SK-N-MC (cell line): ENCODE results near the gene OTUB1.
"Not testable (repeated sequence)": the region's sequence is repeated elsewhere in the genome, so short reads cannot be mapped to it uniquely, and the experiment has no call there.

Experiments
- DNase-seq: peaks from one replicate; pipeline ENCODE4 v3.0.0-alpha.2; 2011; ENCODE audit warnings: low read depth, low spot score
- H3K27ac ChIP-seq: fragments of 200-600 bp; sonication (generic); 2 replicates; pipeline ENCODE4 v1.5.1; 2016; ENCODE audit warnings: mixed run types
- H3K36me3 ChIP-seq: fragments of 200-600 bp; sonication (generic); 2 replicates; pipeline ENCODE4 v1.6.1; 2017; ENCODE audit warnings: antibody characterized with exemption, low read length, mixed read lengths; ENCODE audit not compliant: insufficient read depth
- H3K4me3 ChIP-seq: fragments of 200-600 bp; sonication (generic); 2 replicates; pipeline ENCODE4 v1.5.1; 2016
- H3K9ac ChIP-seq: fragments of 200-600 bp; sonication (generic); 2 replicates; pipeline ENCODE4 v1.8.0; 2017; ENCODE audit warnings: mixed run types, mixed read lengths; ENCODE audit not compliant: insufficient read length
- H3K9me3 ChIP-seq: fragments of 200-600 bp; sonication (generic); 2 replicates; pipeline ENCODE4 v1.6.1; 2017; ENCODE audit warnings: low read depth, mild to moderate bottlenecking, antibody characterized with exemption, low read length, moderate library complexity, mixed read lengths
- EZH2 ChIP-seq: fragments of 200-600 bp; sonication (generic); IDR thresholded peaks from one replicate; pipeline ENCODE4 v1.6.1; 2017; ENCODE audit warnings: antibody characterized with exemption
- FOXP2 ChIP-seq: optimal IDR thresholded peaks from 2 replicates; pipeline ENCODE3; 2011; ENCODE audit warnings: mild to moderate bottlenecking, moderate library complexity; ENCODE audit not compliant: insufficient read depth; ENCODE audit errors: extremely low read length, control extremely low read depth
- POLR2AphosphoS5 ChIP-seq: IDR thresholded peaks from 2 replicates; pipeline ENCODE4 v1.6.1; 2012; ENCODE audit warnings: mild to moderate bottlenecking, low read depth, low read length, borderline replicate concordance

Gene OTUB1

DNA sequence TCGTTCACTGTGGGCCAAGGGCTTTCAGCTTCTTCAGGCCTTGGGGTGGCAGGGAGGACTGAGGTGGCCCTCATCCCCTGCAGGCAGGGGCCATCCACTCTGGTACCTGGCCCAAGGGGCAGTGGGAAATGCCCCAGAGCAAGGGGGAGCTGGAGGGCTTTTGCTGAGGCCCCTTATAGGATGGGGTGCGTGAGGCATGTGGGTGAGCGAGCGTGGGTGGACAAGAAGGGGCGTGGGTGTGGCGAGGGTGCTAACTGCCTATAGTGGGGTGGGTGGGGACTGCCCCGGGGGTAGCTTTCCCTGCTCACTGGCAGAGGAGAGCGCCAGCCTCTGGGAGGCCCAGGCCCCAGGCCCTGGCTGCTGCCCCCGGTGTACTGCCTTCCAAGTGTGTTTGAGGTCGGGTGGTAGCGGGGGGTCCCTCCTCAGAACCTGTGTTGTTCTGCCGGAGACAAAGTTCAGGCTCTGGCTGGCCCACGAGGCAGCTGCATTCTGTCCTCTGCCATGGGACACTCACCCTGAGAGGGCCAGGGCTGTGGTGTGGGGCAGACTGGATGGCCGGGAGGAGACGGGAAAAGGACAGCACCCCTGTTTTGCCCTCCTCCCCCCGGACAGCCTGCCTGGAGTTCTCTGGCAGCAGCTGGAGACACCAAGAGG is 52.9 kb downstream of the OTUB1 start:
- no peaks in the 10 kb centered on the region for H3K9me3 ChIP-seq
- no peak overlapping the region for H3K27ac ChIP-seq
- TF ChIP-seq EZH2 (no peak), POLR2AphosphoS5 (no peak), FOXP2 (no peak)
- no peak overlapping the region for H3K9ac ChIP-seq
- no peaks in the 10 kb centered on the region for H3K36me3 ChIP-seq
- no peak overlapping the region for H3K4me3 ChIP-seq
- DNase-seq = no peak

GRCh38 chr11:64040684-64041322 is 54.6 kb downstream of the OTUB1 start:
- H3K9ac ChIP-seq = no peak overlapping the region
- TF ChIP-seq EZH2 (no peak), FOXP2 (no peak), POLR2AphosphoS5 (no peak)
- H3K4me3 ChIP-seq = no peak overlapping the region
- DNase-seq = no peak
- no peaks in the 10 kb centered on the region for H3K9me3 ChIP-seq
- H3K36me3 ChIP-seq = no peaks in the 10 kb centered on the region
- H3K27ac ChIP-seq = peak overlapping the region; percentile 42; the same call in 1 of the 2 replicates

GRCh38 chr11:64041846-64042245 is 55.6 kb downstream of the OTUB1 start:
- H3K9ac ChIP-seq = no peak overlapping the region
- no peak overlapping the region for H3K4me3 ChIP-seq
- TF ChIP-seq POLR2AphosphoS5 (no peak), FOXP2 (no peak), EZH2 (no peak)
- no peak overlapping the region for H3K27ac ChIP-seq
- H3K9me3 ChIP-seq = no peaks in the 10 kb centered on the region
- no peak for DNase-seq
- no peaks in the 10 kb centered on the region for H3K36me3 ChIP-seq

DNA sequence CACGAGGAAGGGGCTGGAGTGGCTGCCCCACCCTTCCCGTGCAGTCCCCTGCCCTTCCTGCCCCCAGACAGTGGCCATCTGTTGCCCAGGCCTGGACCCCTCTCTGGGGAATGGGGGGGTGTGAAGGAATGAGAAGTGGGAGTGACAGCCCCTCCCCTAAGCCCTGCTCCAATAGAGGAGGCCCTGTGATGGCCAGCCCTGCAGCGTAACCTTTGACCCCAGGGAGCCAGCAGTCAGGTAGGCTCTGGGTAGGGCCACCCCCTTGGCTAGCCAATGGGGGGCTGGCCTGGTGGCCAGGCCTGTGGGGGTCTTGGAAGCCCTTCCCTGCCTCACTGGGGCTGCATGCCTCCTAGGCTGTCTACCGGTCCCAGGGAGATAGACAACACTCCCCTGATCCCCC is 56.1 kb downstream of the OTUB1 start:
- Histone ChIP-seq H3K9ac (no peak overlapping the region), H3K36me3 (no peaks in the 10 kb centered on the region), H3K4me3 (no peak overlapping the region), H3K27ac (no peak overlapping the region), H3K9me3 (no peaks in the 10 kb centered on the region)
- no peak for TF ChIP-seq EZH2
- no peak for TF ChIP-seq FOXP2
- no peak for TF ChIP-seq POLR2AphosphoS5
- no peak for DNase-seq

GRCh38 chr11:64043545-64043944 is 57.3 kb downstream of the OTUB1 start:
- no peak overlapping the region for H3K4me3 ChIP-seq
- H3K9ac ChIP-seq = no peak overlapping the region
- H3K9me3 ChIP-seq = no peaks in the 10 kb centered on the region
- H3K27ac ChIP-seq = no peak overlapping the region
- no peak for DNase-seq
- no peaks in the 10 kb centered on the region for H3K36me3 ChIP-seq
- TF ChIP-seq POLR2AphosphoS5 (no peak), EZH2 (no peak), FOXP2 (no peak)

DNA sequence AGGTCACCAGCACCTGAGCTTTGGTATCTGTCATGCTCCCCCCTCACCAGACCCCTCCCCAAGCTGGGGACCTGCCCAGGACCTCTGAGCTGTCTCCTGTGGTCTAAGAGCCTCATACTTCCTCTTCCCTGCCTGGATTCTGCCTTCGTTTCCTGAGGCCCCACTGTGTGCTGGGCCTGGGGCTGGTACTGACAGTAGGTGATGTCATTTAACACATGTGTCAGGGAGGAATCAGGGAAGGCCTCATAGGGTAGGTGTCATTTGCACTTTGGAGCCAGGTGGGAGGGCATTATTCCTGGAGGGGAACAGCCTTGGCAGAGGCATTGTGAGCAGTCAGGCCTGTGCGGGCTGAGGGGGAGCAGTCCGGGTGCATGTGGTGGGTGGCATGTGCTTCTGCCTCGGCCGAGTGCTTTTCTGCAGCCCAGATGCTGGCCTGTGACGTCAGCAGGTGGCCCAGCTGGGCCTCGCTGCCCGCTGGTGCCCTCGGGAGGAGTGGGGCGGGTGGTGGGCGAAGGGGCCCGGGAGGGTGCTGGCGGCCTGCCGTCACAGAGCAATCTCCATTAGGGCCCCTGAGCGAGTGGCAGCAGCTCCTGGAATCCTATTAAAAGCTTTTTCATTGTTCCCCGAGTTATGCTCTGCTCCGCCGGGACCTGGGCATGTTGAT is 58.6 kb downstream of the OTUB1 start:
- Histone ChIP-seq H3K9ac (no peak overlapping the region), H3K4me3 (no peak overlapping the region), H3K27ac (no peak overlapping the region), H3K36me3 (no peaks in the 10 kb centered on the region), H3K9me3 (no peaks in the 10 kb centered on the region)
- DNase-seq = no peak
- no peak for TF ChIP-seq POLR2AphosphoS5
- no peak for TF ChIP-seq FOXP2
- TF ChIP-seq EZH2 = no peak

DNA sequence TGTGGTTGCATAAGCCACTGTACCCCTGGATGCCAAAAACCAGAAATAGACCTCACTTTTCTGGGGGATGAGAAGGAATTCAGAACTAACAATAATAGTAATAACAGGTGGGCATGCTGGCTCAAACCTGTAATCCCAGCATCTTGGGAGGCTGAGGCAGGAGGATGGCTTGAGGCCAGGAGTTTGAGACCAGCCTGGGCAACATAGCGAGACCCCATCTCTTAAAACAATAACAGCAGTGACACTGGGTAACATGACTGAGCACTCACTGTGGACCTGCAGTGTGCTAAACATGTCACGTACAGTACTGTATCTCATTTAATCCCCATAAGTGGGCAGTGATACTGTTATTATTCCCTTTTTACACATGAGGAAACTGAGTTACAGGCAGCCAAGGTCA is 59.5 kb downstream of the OTUB1 start:
- no peaks in the 10 kb centered on the region for H3K9me3 ChIP-seq
- no peak overlapping the region for H3K4me3 ChIP-seq
- H3K36me3 ChIP-seq = no peaks in the 10 kb centered on the region
- H3K27ac ChIP-seq = no peak overlapping the region
- no peak for DNase-seq
- TF ChIP-seq EZH2 (no peak), POLR2AphosphoS5 (no peak), FOXP2 (no peak)
- no peak overlapping the region for H3K9ac ChIP-seq

DNA sequence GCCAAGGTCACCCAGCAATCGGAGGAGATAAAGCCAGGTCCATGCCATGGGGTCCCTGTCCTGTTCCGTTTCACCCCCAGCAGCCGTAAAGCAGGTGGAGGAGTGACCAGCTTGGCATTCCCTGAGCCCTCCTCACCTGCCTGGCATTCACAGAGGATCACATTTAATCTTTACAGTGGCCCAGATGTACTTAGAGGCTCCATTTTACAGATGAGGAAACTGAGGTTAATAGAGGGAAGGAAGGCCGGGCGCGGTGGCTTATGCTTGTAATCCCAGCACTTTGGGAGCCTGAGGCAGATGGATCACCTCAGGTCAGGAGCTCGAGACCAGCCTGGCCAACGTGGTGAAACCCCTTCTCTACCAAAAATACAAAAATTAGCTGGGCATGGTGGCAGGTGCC is 61.1 kb downstream of the OTUB1 start:
- not testable (repeated sequence) for H3K4me3 ChIP-seq, H3K36me3 ChIP-seq, H3K9ac ChIP-seq, H3K27ac ChIP-seq, H3K9me3 ChIP-seq, DNase-seq
